Measurements from ENCODE around the gene SNX9.
"Not testable (repeated sequence)": the region's sequence is repeated elsewhere in the genome, so short reads cannot be mapped to it uniquely, and the experiment has no call there.

SNX9 gene

DNA sequence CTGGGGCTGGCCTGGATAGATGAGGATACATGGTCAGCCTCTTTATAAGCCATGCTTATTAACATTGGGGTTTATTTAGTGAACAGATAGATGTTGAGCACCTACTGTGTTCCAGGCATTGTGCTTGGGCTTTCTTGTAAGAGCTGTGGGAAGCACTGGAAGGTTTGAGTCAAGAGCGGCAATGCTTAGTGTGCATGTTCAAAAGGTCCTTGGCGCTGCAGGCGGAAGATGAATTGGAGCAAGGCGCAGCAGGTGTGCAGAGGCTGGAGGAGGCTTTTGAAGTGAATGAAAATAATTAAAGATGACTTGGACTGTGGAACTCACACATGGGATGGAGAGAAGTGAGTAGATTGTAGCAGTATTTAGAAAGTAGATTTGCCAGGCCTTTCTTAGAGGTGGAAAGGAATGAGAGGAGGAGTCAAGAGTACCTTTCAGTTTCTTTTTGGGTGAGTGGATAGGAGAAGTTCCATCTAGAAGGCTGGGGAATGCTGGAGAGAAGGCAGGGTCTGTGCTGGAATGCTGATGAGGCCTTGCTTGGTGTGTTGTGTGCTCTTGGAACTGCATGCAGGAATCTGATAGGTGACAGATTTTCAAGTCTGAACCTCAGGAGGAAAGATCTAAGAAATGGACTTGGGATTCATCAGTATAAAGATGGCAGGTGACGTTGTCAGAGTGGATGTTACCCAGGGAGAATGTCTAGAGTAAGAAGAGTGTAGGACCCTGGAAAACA lies 26.4 kb downstream of the SNX9 start:
- H3K9me3 ChIP-seq: peaks cover 5% of the 10 kb centered on the region; the same call in 1 of the 2 replicates
- no peaks in the 10 kb centered on the region; the same call in 1 of the 2 replicates for H3K36me3 ChIP-seq (replicated peaks)
- in situ Hi-C loops (cut with MboI; ENCODE audit: low sequenced_read_pairs): no loop called here
- DNase-seq (ENCODE audit: low spot score in 2 of 2): no peak
- H3K4me1 ChIP-seq: no peaks in the 10 kb centered on the region
- no peak overlapping the region for H3K4me3 ChIP-seq
- H3K27me3 ChIP-seq (ENCODE audit: low read depth): no peaks in the 10 kb centered on the region

- Histone ChIP-seq H3K36me3 (replicated peaks) (no peaks in the 10 kb centered on the region; the same call in 1 of the 2 replicates), H3K9me3 (peaks cover 5% of the 10 kb centered on the region; the same call in 1 of the 2 replicates), H3K4me1 (no peaks in the 10 kb centered on the region), H3K4me3 (no peak overlapping the region), H3K27me3 (ENCODE audit: low read depth) (no peaks in the 10 kb centered on the region)
- in situ Hi-C loops (cut with MboI; ENCODE audit: low sequenced_read_pairs): no loop called here
- no peak for DNase-seq (ENCODE audit: low spot score in 2 of 2)
Observed at GRCh38 chr6:157850030-157850429, 27.0 kb downstream of the SNX9 start.

- Histone ChIP-seq H3K27me3 (ENCODE audit: low read depth) (no peaks in the 10 kb centered on the region), H3K4me3 (no peak overlapping the region), H3K4me1 (no peaks in the 10 kb centered on the region), H3K36me3 (replicated peaks) (no peaks in the 10 kb centered on the region; the same call in 1 of the 2 replicates), H3K9me3 (peaks cover 5% of the 10 kb centered on the region; the same call in 1 of the 2 replicates)
- DNase-seq (ENCODE audit: low spot score in 2 of 2): no peak
- in situ Hi-C loops (cut with MboI; ENCODE audit: low sequenced_read_pairs): no loop called here
Observed at GRCh38 chr6:157853018-157853805, 30.2 kb downstream of the SNX9 start.

GRCh38 chr6:157853902-157854502 lies 31.0 kb downstream of the SNX9 start:
- Histone ChIP-seq H3K4me1 (no peaks in the 10 kb centered on the region), H3K36me3 (replicated peaks) (no peaks in the 10 kb centered on the region; the same call in 1 of the 2 replicates), H3K4me3 (no peak overlapping the region), H3K9me3 (peaks cover 5% of the 10 kb centered on the region; the same call in 1 of the 2 replicates), H3K27me3 (ENCODE audit: low read depth) (no peaks in the 10 kb centered on the region)
- DNase-seq (ENCODE audit: low spot score in 2 of 2): no peak
- in situ Hi-C loops (cut with MboI; ENCODE audit: low sequenced_read_pairs): no loop called here

DNA sequence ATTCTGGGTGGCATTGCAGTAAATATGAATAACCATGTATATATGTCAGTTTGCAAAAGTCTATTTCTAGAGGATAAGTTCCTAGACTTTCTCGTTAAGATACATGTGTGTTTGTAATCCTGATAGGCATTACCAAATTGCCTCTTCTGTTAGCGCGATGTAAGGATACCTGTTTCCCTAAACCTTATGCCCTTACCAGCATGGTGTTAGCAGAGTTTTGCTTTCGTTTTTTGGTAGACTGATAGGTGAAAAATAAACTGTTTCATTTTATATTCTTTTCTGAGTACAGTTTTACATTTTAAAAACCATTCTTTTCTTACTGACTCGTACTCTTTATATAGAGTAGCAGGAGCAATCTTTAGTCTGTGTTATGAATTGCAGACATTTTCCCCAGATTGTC lies 32.3 kb downstream of the SNX9 start:
- Histone ChIP-seq H3K4me1 (peaks cover 11% of the 10 kb centered on the region), H3K36me3 (replicated peaks) (no peaks in the 10 kb centered on the region; the same call in 1 of the 2 replicates), H3K27me3 (ENCODE audit: low read depth) (no peaks in the 10 kb centered on the region), H3K4me3 (no peak overlapping the region), H3K9me3 (peaks cover 5% of the 10 kb centered on the region; the same call in 1 of the 2 replicates)
- in situ Hi-C loops (cut with MboI; ENCODE audit: low sequenced_read_pairs): no loop called here
- DNase-seq (ENCODE audit: low spot score in 2 of 2): no peak

DNA sequence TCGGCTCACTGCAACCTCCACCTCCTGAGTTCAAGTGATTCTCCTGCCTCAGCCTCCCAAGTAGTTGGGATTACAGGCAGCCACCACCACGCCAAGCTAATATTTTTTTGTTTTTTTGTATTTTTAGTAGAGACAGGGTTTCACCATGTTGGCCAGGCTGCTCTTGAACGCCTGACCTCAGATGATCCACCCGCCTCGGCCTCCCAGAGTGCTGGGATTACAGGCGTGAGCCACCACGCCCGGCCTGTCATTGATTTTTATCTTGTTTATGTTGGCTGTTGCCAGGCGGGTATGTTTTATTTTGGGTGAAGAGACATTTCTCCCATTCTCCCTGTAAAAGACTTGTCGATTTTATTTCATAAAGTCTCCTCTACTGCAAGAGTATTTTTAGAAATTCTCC lies 32.8 kb downstream of the SNX9 start:
- H3K4me1 ChIP-seq: peaks cover 15% of the 10 kb centered on the region
- H3K9me3 ChIP-seq; H3K36me3 ChIP-seq (replicated peaks); DNase-seq (ENCODE audit: low spot score in 2 of 2); H3K4me3 ChIP-seq; H3K27me3 ChIP-seq (ENCODE audit: low read depth); in situ Hi-C loops (cut with MboI; ENCODE audit: low sequenced_read_pairs): not testable (repeated sequence)

DNA sequence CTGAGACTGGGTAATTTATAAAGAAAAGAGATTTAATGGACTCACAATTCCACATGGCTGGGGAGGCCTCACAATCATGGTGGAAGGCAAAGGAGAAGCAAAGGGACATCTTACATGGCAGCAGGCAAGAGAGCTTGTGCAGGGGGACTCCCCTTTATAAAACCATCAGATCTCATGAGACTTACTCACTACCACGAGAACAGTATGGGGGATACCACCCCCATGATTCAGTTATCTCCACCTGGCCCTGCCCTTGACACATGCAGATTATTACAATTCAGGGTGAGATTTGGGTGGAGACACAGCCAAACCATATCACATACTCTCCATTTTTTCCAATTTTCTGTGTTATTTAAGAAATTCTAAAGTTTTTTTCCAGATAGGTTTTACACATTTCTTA lies 35.6 kb downstream of the SNX9 start:
- H3K4me3 ChIP-seq; in situ Hi-C loops (cut with MboI; ENCODE audit: low sequenced_read_pairs); H3K27me3 ChIP-seq (ENCODE audit: low read depth); H3K9me3 ChIP-seq; H3K36me3 ChIP-seq (replicated peaks); DNase-seq (ENCODE audit: low spot score in 2 of 2): not testable (repeated sequence)
- H3K4me1 ChIP-seq: peaks cover 29% of the 10 kb centered on the region

- Histone ChIP-seq H3K4me3 (no peak overlapping the region), H3K27me3 (ENCODE audit: low read depth) (no peaks in the 10 kb centered on the region), H3K4me1 (peaks cover 29% of the 10 kb centered on the region), H3K9me3 (no peaks in the 10 kb centered on the region), H3K36me3 (replicated peaks) (no peaks in the 10 kb centered on the region)
- no peak for DNase-seq (ENCODE audit: low spot score in 2 of 2)
- in situ Hi-C loops (cut with MboI; ENCODE audit: low sequenced_read_pairs): no loop called here
Observed at GRCh38 chr6:157859775-157860504, 36.9 kb downstream of the SNX9 start.

- H3K4me3 ChIP-seq: no peak overlapping the region
- no peaks in the 10 kb centered on the region for H3K9me3 ChIP-seq
- H3K4me1 ChIP-seq: peaks cover 29% of the 10 kb centered on the region
- no peaks in the 10 kb centered on the region for H3K36me3 ChIP-seq (replicated peaks)
- no peaks in the 10 kb centered on the region for H3K27me3 ChIP-seq (ENCODE audit: low read depth)
- no peak for DNase-seq (ENCODE audit: low spot score in 2 of 2)
- in situ Hi-C loops (cut with MboI; ENCODE audit: low sequenced_read_pairs): no loop called here
Observed at GRCh38 chr6:157860505-157860991, 37.5 kb downstream of the SNX9 start.

GRCh38 chr6:157861184-157861583 lies 38.1 kb downstream of the SNX9 start:
- Histone ChIP-seq H3K36me3 (replicated peaks) (no peaks in the 10 kb centered on the region), H3K9me3 (no peaks in the 10 kb centered on the region), H3K4me1 (peaks cover 29% of the 10 kb centered on the region), H3K27me3 (ENCODE audit: low read depth) (no peaks in the 10 kb centered on the region), H3K4me3 (no peak overlapping the region)
- in situ Hi-C loops (cut with MboI; ENCODE audit: low sequenced_read_pairs): no loop called here
- no peak for DNase-seq (ENCODE audit: low spot score in 2 of 2)

DNA sequence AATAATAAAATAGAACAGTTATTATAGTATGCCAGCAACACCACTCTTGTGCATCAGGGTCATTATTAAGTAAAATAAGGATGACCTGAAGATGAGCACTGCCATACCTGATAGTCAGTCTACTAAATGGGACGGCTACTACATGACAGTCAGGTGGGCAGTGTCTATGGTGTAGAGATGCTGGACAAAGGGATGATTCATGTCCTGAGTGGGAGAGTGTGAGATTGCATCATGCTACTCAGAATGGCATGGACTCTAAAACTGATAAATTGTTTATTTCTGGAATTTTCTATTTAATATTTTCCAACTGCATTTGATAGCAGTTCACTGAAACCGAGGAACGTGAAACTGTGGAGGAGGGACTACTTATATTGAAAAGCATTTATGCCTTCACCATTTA lies 38.8 kb downstream of the SNX9 start:
- Histone ChIP-seq H3K9me3 (no peaks in the 10 kb centered on the region), H3K4me3 (no peak overlapping the region), H3K36me3 (replicated peaks) (no peaks in the 10 kb centered on the region), H3K4me1 (peaks cover 29% of the 10 kb centered on the region), H3K27me3 (ENCODE audit: low read depth) (no peaks in the 10 kb centered on the region)
- DNase-seq (ENCODE audit: low spot score in 2 of 2): no peak
- in situ Hi-C loops (cut with MboI; ENCODE audit: low sequenced_read_pairs): no loop called here

DNA sequence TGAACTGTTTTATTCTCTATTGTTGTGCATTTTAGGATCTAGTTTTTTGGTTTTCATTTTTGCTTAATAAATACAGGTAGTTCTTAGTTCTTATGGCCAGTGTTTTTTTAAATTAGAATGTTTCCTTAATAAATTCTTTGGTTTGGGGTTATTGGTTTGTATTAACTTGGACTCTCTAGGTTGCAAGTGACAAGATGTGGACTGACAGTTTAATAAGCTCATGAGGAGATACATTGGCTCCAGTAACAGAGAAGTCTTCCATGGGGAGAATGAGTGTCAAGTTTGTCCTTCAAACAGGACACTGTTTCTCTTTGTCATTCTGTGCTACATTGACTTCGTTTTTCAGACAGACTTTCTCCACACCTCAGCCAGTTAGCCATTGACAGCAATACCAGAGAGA lies 39.7 kb downstream of the SNX9 start:
- Histone ChIP-seq H3K4me1 (peaks cover 29% of the 10 kb centered on the region), H3K36me3 (replicated peaks) (no peaks in the 10 kb centered on the region), H3K9me3 (no peaks in the 10 kb centered on the region), H3K4me3 (no peak overlapping the region), H3K27me3 (ENCODE audit: low read depth) (no peaks in the 10 kb centered on the region)
- in situ Hi-C loops (cut with MboI; ENCODE audit: low sequenced_read_pairs): no loop called here
- DNase-seq (ENCODE audit: low spot score in 2 of 2): no peak

- H3K36me3 ChIP-seq (replicated peaks): no peaks in the 10 kb centered on the region
- in situ Hi-C loops (cut with MboI; ENCODE audit: low sequenced_read_pairs): no loop called here
- H3K4me3 ChIP-seq: no peak overlapping the region
- H3K9me3 ChIP-seq: no peaks in the 10 kb centered on the region
- H3K4me1 ChIP-seq: peaks cover 28% of the 10 kb centered on the region
- DNase-seq (ENCODE audit: low spot score in 2 of 2): no peak
- H3K27me3 ChIP-seq (ENCODE audit: low read depth): no peaks in the 10 kb centered on the region
Observed at GRCh38 chr6:157864185-157864761, 41.2 kb downstream of the SNX9 start.

Measured in HAP-1 (cell line).